ENCODE measurements around the gene SLIT1.

DNA sequence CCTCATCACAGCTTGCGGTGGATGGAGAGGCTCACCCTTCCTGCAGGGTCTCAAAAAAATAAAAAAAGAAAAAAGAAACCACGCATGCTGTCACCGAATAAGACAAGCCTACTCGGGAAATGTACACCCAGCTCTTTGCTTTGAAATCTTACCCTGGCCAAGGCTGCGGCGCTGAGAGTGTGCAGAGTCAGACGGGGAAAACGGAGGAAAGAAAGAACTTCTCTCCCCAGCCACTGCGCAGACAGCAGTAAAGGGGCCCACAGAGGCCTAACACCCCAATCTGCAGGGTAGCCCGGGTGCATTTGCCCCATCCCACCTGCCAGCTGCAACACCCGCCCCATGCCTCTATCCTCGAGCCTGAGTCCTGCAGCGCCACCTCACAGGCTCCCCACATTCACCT lies 14.8 kb downstream of the SLIT1 start:
- TF ChIP-seq CTCF (IDR thresholded peaks at IDR 0.05) = no peak
- TF ChIP-seq POLR2A (IDR thresholded peaks at IDR 0.05) = no peak

All from body of pancreas (tissue), 4 donors.